ENCODE data around the gene FBXO44. TPM values are rescaled to one million over a fixed set of nuclear protein-coding genes. Genes with fewer than 3 reads are reported as not detected.
A peak's percentile ranks its signal among the peaks of the same experiment; 100 is the strongest.

Gene FBXO44
- total RNA-seq, 6 donors from 2014 or later, result 14.7 to 114 (median 18.0) TPM

DNA sequence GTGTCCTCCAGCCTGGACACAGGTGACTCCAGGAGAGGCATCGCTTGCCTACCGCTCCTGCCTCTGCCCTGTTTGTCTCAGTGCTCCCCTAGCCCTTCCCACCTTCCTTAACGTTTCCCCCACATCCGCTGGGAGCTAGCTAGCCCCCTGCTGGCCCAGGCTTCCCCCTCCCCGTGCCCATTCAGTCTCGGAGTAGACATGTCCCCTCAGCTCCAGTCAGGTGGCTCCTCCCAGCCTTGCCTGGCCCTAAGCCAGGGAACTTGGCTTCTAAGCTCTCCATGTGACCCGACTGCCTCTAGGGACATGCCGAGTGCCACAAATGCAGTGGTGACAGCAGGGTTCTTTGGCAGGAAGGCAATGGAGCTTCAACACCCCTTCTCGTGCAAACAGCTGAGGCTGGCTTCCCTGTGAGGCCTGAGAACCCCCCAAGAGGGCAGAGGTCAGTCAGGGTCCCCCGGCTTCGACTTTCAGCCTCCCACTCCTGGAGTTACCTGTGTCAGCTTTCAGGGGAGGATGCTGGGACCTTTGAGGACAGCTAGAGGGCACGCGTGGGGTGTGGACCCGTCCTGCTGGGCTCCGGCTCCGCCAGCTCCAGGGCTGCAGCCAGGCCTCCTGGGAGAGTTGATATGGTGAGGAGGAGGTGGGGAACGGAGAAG lies 53.1 kb downstream of the FBXO44 start:
- Histone ChIP-seq H3K27ac (no peak overlapping the region), H3K4me1 (peaks cover 0 to 6% (median 0%) of the 10 kb centered on the region in 4 donors), H3K4me3 (no peak overlapping the region), H3K9me3 (no peaks in the 10 kb centered on the region), H3K27me3 (no peaks in the 10 kb centered on the region), H3K36me3 (no peaks in the 10 kb centered on the region)
- no peak for TF ChIP-seq POLR2A (IDR thresholded peaks at IDR 0.05)
- TF ChIP-seq EP300 (IDR thresholded peaks at IDR 0.05), result no peak
- TF ChIP-seq POLR2AphosphoS5 (IDR thresholded peaks at IDR 0.05), result no peak
- TF ChIP-seq, protein P1, sequence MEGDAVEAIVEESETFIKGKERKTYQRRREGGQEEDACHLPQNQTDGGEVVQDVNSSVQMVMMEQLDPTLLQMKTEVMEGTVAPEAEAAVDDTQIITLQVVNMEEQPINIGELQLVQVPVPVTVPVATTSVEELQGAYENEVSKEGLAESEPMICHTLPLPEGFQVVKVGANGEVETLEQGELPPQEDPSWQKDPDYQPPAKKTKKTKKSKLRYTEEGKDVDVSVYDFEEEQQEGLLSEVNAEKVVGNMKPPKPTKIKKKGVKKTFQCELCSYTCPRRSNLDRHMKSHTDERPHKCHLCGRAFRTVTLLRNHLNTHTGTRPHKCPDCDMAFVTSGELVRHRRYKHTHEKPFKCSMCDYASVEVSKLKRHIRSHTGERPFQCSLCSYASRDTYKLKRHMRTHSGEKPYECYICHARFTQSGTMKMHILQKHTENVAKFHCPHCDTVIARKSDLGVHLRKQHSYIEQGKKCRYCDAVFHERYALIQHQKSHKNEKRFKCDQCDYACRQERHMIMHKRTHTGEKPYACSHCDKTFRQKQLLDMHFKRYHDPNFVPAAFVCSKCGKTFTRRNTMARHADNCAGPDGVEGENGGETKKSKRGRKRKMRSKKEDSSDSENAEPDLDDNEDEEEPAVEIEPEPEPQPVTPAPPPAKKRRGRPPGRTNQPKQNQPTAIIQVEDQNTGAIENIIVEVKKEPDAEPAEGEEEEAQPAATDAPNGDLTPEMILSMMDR (IDR thresholded peaks at IDR 0.05), result no peak
- peak in 1 of 2 donors; percentile 62 for DNase-seq
- WGBS, 2 donors, result 47 to 66% methylated on average over 13 to 15 of the region's 17 CpGs
- ATAC-seq (ENCODE audit: low FRiP score in 2 of 2), result no peak

- DNase-seq, result no peak
- 74 to 89% methylated on average over 6 to 11 of the region's 11 CpGs for WGBS, 2 donors
- Histone ChIP-seq H3K36me3 (no peaks in the 10 kb centered on the region), H3K9me3 (no peaks in the 10 kb centered on the region), H3K27me3 (no peaks in the 10 kb centered on the region), H3K4me3 (no peak overlapping the region), H3K4me1 (peaks cover 0 to 6% (median 0%) of the 10 kb centered on the region in 4 donors), H3K27ac (no peak overlapping the region)
- TF ChIP-seq POLR2A (IDR thresholded peaks at IDR 0.05) (no peak), EP300 (IDR thresholded peaks at IDR 0.05) (no peak), POLR2AphosphoS5 (IDR thresholded peaks at IDR 0.05) (no peak)
- TF ChIP-seq, protein P1 (IDR thresholded peaks at IDR 0.05), result no peak
- ATAC-seq (ENCODE audit: low FRiP score in 2 of 2), result no peak
Observed at GRCh38 chr1:11708554-11709350, 54.1 kb downstream of the FBXO44 start.

DNA sequence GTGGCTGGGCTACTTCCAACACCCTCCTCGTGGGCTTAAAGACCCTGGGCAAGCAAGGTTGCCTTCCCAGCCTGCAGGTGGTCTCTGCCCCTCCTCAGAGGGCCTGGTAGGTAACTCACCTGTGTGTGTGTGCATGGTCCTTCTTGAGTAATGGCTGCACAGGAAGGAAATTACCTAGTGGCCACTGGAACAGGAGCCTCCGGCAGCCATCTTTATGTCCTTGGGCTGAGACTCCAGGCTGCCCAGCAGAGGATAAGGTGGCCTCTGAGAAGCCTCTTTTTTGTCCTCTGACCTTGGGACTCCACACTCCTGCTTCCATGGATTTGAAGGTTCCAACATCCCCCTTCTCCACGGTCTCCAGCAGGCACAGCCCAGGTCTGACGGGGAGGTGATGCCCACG lies 56.8 kb downstream of the FBXO44 start:
- no peak for ATAC-seq (ENCODE audit: low FRiP score in 2 of 2)
- Histone ChIP-seq H3K27me3 (no peaks in the 10 kb centered on the region), H3K9me3 (no peaks in the 10 kb centered on the region), H3K4me3 (no peak overlapping the region), H3K36me3 (no peaks in the 10 kb centered on the region), H3K4me1 (peaks cover 0 to 6% (median 0%) of the 10 kb centered on the region in 4 donors), H3K27ac (no peak overlapping the region)
- WGBS, 2 donors, result 93 to 97% methylated on average over 2 to 5 of the region's 5 CpGs
- TF ChIP-seq, protein P1 (IDR thresholded peaks at IDR 0.05), result no peak
- TF ChIP-seq POLR2AphosphoS5 (IDR thresholded peaks at IDR 0.05) (no peak), EP300 (IDR thresholded peaks at IDR 0.05) (no peak), POLR2A (IDR thresholded peaks at IDR 0.05) (no peak)
- no peak for DNase-seq

- Histone ChIP-seq H3K36me3 (no peaks in the 10 kb centered on the region), H3K27me3 (no peaks in the 10 kb centered on the region), H3K4me3 (no peak overlapping the region), H3K27ac (no peak overlapping the region), H3K9me3 (no peaks in the 10 kb centered on the region), H3K4me1 (peaks cover 0 to 6% (median 0%) of the 10 kb centered on the region in 4 donors)
- ATAC-seq (ENCODE audit: low FRiP score in 2 of 2) (no peak), DNase-seq (no peak)
- TF ChIP-seq POLR2A (IDR thresholded peaks at IDR 0.05), result no peak
- TF ChIP-seq POLR2AphosphoS5 (IDR thresholded peaks at IDR 0.05), result no peak
- TF ChIP-seq, protein P1 (IDR thresholded peaks at IDR 0.05), result no peak
- no peak for TF ChIP-seq EP300 (IDR thresholded peaks at IDR 0.05)
- 88 to 100% methylated on average over 2 to 8 of the region's 8 CpGs for WGBS, 2 donors
Observed at GRCh38 chr1:11712285-11712684, 57.6 kb downstream of the FBXO44 start.

Other genes with a start within 250 kb of the FBXO44 start
- gene DISP3, start 175.7 kb upstream of the FBXO44 start, total RNA-seq, result under 1 TPM in 3 of 6 donors, not detected in 3; 0.07 to 0.79 (median 0.09) TPM
- 10 to 100 TPM in 5 of 6 donors, 1 to 10 TPM in 1; 8.2 to 18.0 (median 13.8) TPM for gene FBXO2, start 448 bp upstream of the FBXO44 start, total RNA-seq
- gene FBXO6, start 9.3 kb downstream of the FBXO44 start, total RNA-seq, result 10 to 100 TPM; 10.5 to 25.4 (median 16.4) TPM
- gene MAD2L2, start 26.3 kb downstream of the FBXO44 start, total RNA-seq, result 10 to 100 TPM; 20.3 to 38.8 (median 28.0) TPM
- under 1 TPM in 2 of 6 donors, not detected in 4; 0.11 to 0.17 TPM for gene DRAXIN, start 36.8 kb downstream of the FBXO44 start, total RNA-seq
- 10 to 100 TPM; 52.2 to 80.1 (median 68.7) TPM for gene AGTRAP, start 81.3 kb downstream of the FBXO44 start, total RNA-seq
- gene C1orf167, start 107.3 kb downstream of the FBXO44 start, total RNA-seq, result 10 to 100 TPM in 2 of 6 donors, 1 to 10 TPM in 4; 1.0 to 14.3 (median 8.8) TPM
- gene MTHFR, start 151.1 kb downstream of the FBXO44 start, total RNA-seq, result 100 to 1,000 TPM in 2 of 6 donors, 10 to 100 TPM in 4; 51.5 to 163 (median 58.2) TPM
- gene CLCN6, start 151.3 kb downstream of the FBXO44 start, total RNA-seq, result 10 to 100 TPM; 21.6 to 96.4 (median 33.0) TPM
- gene NPPA, start 192.9 kb downstream of the FBXO44 start, total RNA-seq, result 1 to 10 TPM in 1 of 6 donors, not detected in 5; 3.1 TPM
- gene NPPB, start 204.1 kb downstream of the FBXO44 start, total RNA-seq, result not detected

All from upper lobe of left lung (tissue), 6 donors.